AG04450 (cell line): ENCODE data around the gene CELF5. TPM values are rescaled to one million over a fixed set of nuclear protein-coding genes. Genes with fewer than 3 reads are reported as not detected.

Source experiments
- CTCF ChIA-PET: fragments of 300-600, 350-600 bp; formaldehyde crosslinking; extraction: SDS; loops from one replicate; lab custom pipeline; 2022; ENCODE audit warnings: antibody characterized with exemption, inconsistent platforms; lab: Charles Lee
- POLR2A ChIA-PET: fragments of 350-600 bp; formaldehyde crosslinking; extraction: SDS; loops from one replicate; lab custom pipeline; 2021; ENCODE audit warnings: antibody characterized with exemption, inconsistent platforms; lab: Yijun Ruan, JAX
- DNase-seq: peaks from one replicate; pipeline ENCODE4 v3.0.0-alpha.2; 2011; ENCODE audit warnings: low read depth, low spot score
- H3K27ac ChIP-seq: one replicate; pipeline ENCODE4 v1.5.1; 2012; ENCODE audit warnings: low read depth, low read length, control low read depth
- H3K27me3 ChIP-seq: one replicate; pipeline ENCODE4 v1.6.0; 2012; ENCODE audit warnings: low read length; ENCODE audit not compliant: control insufficient read depth, insufficient read depth
- H3K4me3 ChIP-seq: 2 replicates; pipeline ENCODE4 v1.5.1; 2011; ENCODE audit warnings: mild to moderate bottlenecking, low read depth, low read length, control low read depth
- H3K9me3 ChIP-seq: 2 replicates; pipeline ENCODE4 v1.5.1; 2012; ENCODE audit warnings: low read length; ENCODE audit not compliant: control insufficient read depth, insufficient read depth
- CTCF ChIP-seq: IDR thresholded peaks from 2 replicates; pipeline ENCODE4 v1.5.1; 2011; ENCODE audit warnings: low read depth, low read length, control low read depth, inconsistent platforms
- polyA plus RNA-seq: library from polyadenylated mRNA; depleted of rRNA; stranded (reverse); fragments of >200 nt; gene quantifications from 2 replicates; pipeline ENCODE4 v1.2.3, GENCODE V29; 2011

CELF5 gene
- polyA plus RNA-seq, 1 experiment: not detected

GRCh38 chr19:3248728-3249326 lies 24.4 kb downstream of the CELF5 start:
- no peak overlapping the region for H3K27ac ChIP-seq
- no peak for TF ChIP-seq CTCF
- peaks cover 9% of the 10 kb centered on the region; the same call in 1 of the 2 replicates for H3K9me3 ChIP-seq
- ChIA-PET CTCF (no interaction called here), POLR2A (no interaction called here)
- no peak overlapping the region for H3K4me3 ChIP-seq
- no peaks in the 10 kb centered on the region for H3K27me3 ChIP-seq
- no peak for DNase-seq

- TF ChIP-seq CTCF: no peak
- no peak overlapping the region for H3K27ac ChIP-seq
- ChIA-PET POLR2A (no interaction called here), CTCF (no interaction called here)
- no peaks in the 10 kb centered on the region for H3K27me3 ChIP-seq
- DNase-seq: no peak
- H3K4me3 ChIP-seq: no peak overlapping the region
- peaks cover 9% of the 10 kb centered on the region; the same call in 1 of the 2 replicates for H3K9me3 ChIP-seq
These were observed 24.9 kb downstream of the CELF5 start for GRCh38 chr19:3249408-3249807.

- no peak for DNase-seq
- ChIA-PET CTCF (no interaction called here), POLR2A (no interaction called here)
- TF ChIP-seq CTCF: peak; percentile 51
- Histone ChIP-seq H3K4me3 (no peak overlapping the region), H3K27me3 (no peaks in the 10 kb centered on the region), H3K9me3 (peaks cover 9% of the 10 kb centered on the region; the same call in 1 of the 2 replicates), H3K27ac (no peak overlapping the region)
These were observed 26.2 kb downstream of the CELF5 start for GRCh38 chr19:3250675-3251074.

GRCh38 chr19:3251229-3251628 lies 26.8 kb downstream of the CELF5 start:
- no peak for TF ChIP-seq CTCF
- Histone ChIP-seq H3K9me3 (peaks cover 9% of the 10 kb centered on the region; the same call in 1 of the 2 replicates), H3K27me3 (no peaks in the 10 kb centered on the region), H3K4me3 (no peak overlapping the region), H3K27ac (no peak overlapping the region)
- ChIA-PET POLR2A (no interaction called here), CTCF (no interaction called here)
- no peak for DNase-seq

GRCh38 chr19:3252650-3253049 lies 28.2 kb downstream of the CELF5 start:
- Histone ChIP-seq H3K27me3 (no peaks in the 10 kb centered on the region), H3K9me3 (peaks cover 9% of the 10 kb centered on the region), H3K4me3 (no peak overlapping the region), H3K27ac (no peak overlapping the region)
- TF ChIP-seq CTCF: no peak
- ChIA-PET CTCF (no interaction called here), POLR2A (no interaction called here)
- no peak for DNase-seq
